Heart right ventricle (tissue), 16 donors: Measurements from ENCODE around the gene LSAMP. TPM values are rescaled to one million over a fixed set of nuclear protein-coding genes. Genes with fewer than 3 reads are reported as not detected.
"Not testable (repeated sequence)": the region's sequence is repeated elsewhere in the genome, so short reads cannot be mapped to it uniquely, and the experiment has no call there.

Experiments
- ATAC-seq, 8 donors: fragments of 200-7000 bp; cut with Tn5 transposase; one replicate each; pipeline ENCODE4 v1.9.1; 2020; ENCODE audit warnings: mild to moderate bottlenecking in 8 of 8, moderate library complexity in 8 of 8, moderate number of reproducible peaks in 1 of 8
- DNase-seq, 2 donors: peaks; one replicate each; pipeline ENCODE4 v3.0.0-alpha.2; 2020
- H3K27ac ChIP-seq, 10 donors: fragments of 200-600 bp; sonication (generic) in 2 of 10; one replicate each; pipeline versions ENCODE4 v1.5.0 to v1.8.0; 2020 to 2022; ENCODE audit warnings: mild to moderate bottlenecking in 3 of 10
- H3K27me3 ChIP-seq, 7 donors: fragments of 200-600 bp; one replicate each; pipeline ENCODE4 v1.8.0; 2021 to 2022; ENCODE audit warnings: mild to moderate bottlenecking in 2 of 7
- H3K36me3 ChIP-seq, 9 donors: fragments of 200-600 bp; sonication (generic) in 1 of 9; one replicate each; pipeline versions ENCODE4 v1.5.0 to v1.8.0; 2020 to 2022; ENCODE audit warnings: mild to moderate bottlenecking in 2 of 9
- H3K4me1 ChIP-seq, 9 donors: fragments of 200-600 bp; sonication (generic) in 1 of 9; one replicate each; pipeline versions ENCODE4 v1.5.0 to v1.8.0; 2020 to 2022; ENCODE audit warnings: mild to moderate bottlenecking in 4 of 9
- H3K4me3 ChIP-seq, 10 donors: fragments of 200-600 bp; sonication (generic) in 2 of 10; one replicate each; pipeline versions ENCODE4 v1.5.0 to v1.8.0; 2020 to 2022; ENCODE audit warnings: mild to moderate bottlenecking in 7 of 10, moderate library complexity in 2 of 10
- H3K9me3 ChIP-seq, 11 donors: fragments of 200-600 bp in 10 of 11; sonication (generic) in 2 of 11; one replicate each; pipeline versions ENCODE4 v1.5.0 to v1.8.0; 2013 to 2022; ENCODE audit warnings: mild to moderate bottlenecking in 2 of 11, control low read depth in 1 of 11, moderate library complexity in 1 of 11
- CTCF ChIP-seq, 9 donors: fragments of 200-600 bp; sonication (generic) in 2 of 9; IDR thresholded peaks; one replicate each; pipeline versions ENCODE4 v1.5.0 to v1.8.0; 2021 to 2022; ENCODE audit warnings: antibody characterized with exemption in 9 of 9, mild to moderate bottlenecking in 5 of 9, moderate library complexity in 1 of 9
- WGBS, 2 donors: extraction: QIAGEN DNeasy Blood & Tissue Kit; methylation state at CpG; one replicate each; pipeline ENCODE4 v1.1.7; 2013; ENCODE audit warnings: inconsistent platforms in 1 of 2; 5-methylcytosine and 5-hydroxymethylcytosine counted together
- intact Hi-C, 10 donors: fragments of 100-400 bp; cut with DNase I; formaldehyde crosslinking; loops; one replicate each; pipeline versions ENCODE4 v1.11.1 to v1.14.2; 2022
- polyA plus RNA-seq, 2 donors: library from polyadenylated mRNA; stranded (reverse); fragments of 200-250 nt; gene quantifications; one replicate each; pipeline ENCODE4 v1.2.3, GENCODE V29; 2013
- total RNA-seq, 10 donors: library from RNA; stranded (reverse); fragmentation: NEBNext Ultra II Directional in 3 of 10; extraction: Animal tissue kit (Norgen Biotek cat#: 25700) in 3 of 10; gene quantifications; one replicate each; pipeline versions ENCODE4 v1.2.1 to v1.2.4, GENCODE V29; 2021 to 2023
- donor health status: Arrhythmogenic right ventricular cardiomyopathy.
- donor health status: ischemic (EF 13 %, LVEDD 7.1; RV severe dilation, severe dysfunction).
- donor health status: healthy with polysubstance abuse.
- donor health status: DM: no; HTN: yes; CAD: no.
- donor health status: DM: no; HTN: no; CAD: no.
- donor health status: ischemic (EF 25% LVEDD 6.9; RV normal size, moderate dysfunction).
- donor health status: ischemic (EF 25% LVEDD 5.7; RV mildly dilated, moderate dysfunction).
- donor health status: healthy.
- donor health status: DM: yes; HTN: yes; CAD: no.
- donor health status: Ischemic cardiomyopathy.
- donor health status: ischemic (EF 35%, LVEDD 5.7; RV mildly dilated, moderate dysfunction).
- donor health status: nonischemic (EF 11% LVEDD 7.7; RV severe dilation, severe dysfunction).
- donor health status: DM: yes; HTN: yes; CAD: no.
- donor health status: PGD.
- donor health status: ischemic (EF 29% LVEDD 5.4; RV normal size, mild dysfunction).
- donor health status: nonischemic (EF 23%, LVEDD 6.1; RV moderate dilation, normal function).

LSAMP gene
- total and polyA plus RNA-seq, 12 donors, result 0.51 to 9.0 (median 5.4) TPM

- Histone ChIP-seq H3K4me3 (no peak overlapping the region), H3K4me1 (no peaks in the 10 kb centered on the region), H3K27me3 (no peaks in the 10 kb centered on the region), H3K9me3 (no peaks in the 10 kb centered on the region), H3K27ac (no peak overlapping the region), H3K36me3 (no peaks in the 10 kb centered on the region)
- DNase-seq, result no peak
- WGBS, 2 donors, result 62 to 64% methylated on average over 6 of the region's 6 CpGs
- intact Hi-C loops, result no loop called here
- ATAC-seq, result no peak
- TF ChIP-seq CTCF (IDR thresholded peaks at IDR 0.05), result no peak
Observed at GRCh38 chr3:115792206-115792955, 652.9 kb downstream of the LSAMP start.

- DNase-seq, result not testable (repeated sequence)
Observed at GRCh38 chr3:115791271-115792153, 653.8 kb downstream of the LSAMP start.

GRCh38 chr3:115790759-115791158 is 654.5 kb downstream of the LSAMP start:
- Histone ChIP-seq H3K4me1 (no peaks in the 10 kb centered on the region), H3K9me3 (no peaks in the 10 kb centered on the region), H3K4me3 (no peak overlapping the region), H3K36me3 (no peaks in the 10 kb centered on the region), H3K27me3 (no peaks in the 10 kb centered on the region), H3K27ac (no peak overlapping the region)
- WGBS, 2 donors, result 76 to 89% methylated on average over 3 of the region's 3 CpGs
- ATAC-seq (peak in 2 of 8 donors; percentile 37 to 72), DNase-seq (no peak)
- TF ChIP-seq CTCF (IDR thresholded peaks at IDR 0.05), result no peak
- intact Hi-C loops, result no loop called here

More at GRCh38 chr3:115791271-115792153, 653.8 kb downstream of the LSAMP start:
- H3K4me1 ChIP-seq, H3K27ac ChIP-seq, intact Hi-C loops, H3K27me3 ChIP-seq, H3K9me3 ChIP-seq, H3K4me3 ChIP-seq, ATAC-seq, H3K36me3 ChIP-seq: not testable (repeated sequence)
- WGBS, 2 donors, result 90 to 94% methylated on average over 52 to 55 of the region's 55 CpGs

- DNase-seq (no peak), ATAC-seq (no peak)
- H3K4me3 ChIP-seq, result no peak overlapping the region
- no peaks in the 10 kb centered on the region for H3K27me3 ChIP-seq
- no peaks in the 10 kb centered on the region for H3K9me3 ChIP-seq
- peaks cover 0 to 12% (median 8%) of the 10 kb centered on the region in 9 donors for H3K4me1 ChIP-seq
- no peaks in the 10 kb centered on the region for H3K36me3 ChIP-seq
- intact Hi-C loops, result loop anchor here in 7 of 10 donors (10.0 kb wide), 3 partner anchors 95 to 965 kb away; no protein-coding TSS in a partner anchor
- TF ChIP-seq CTCF (IDR thresholded peaks at IDR 0.05), result no peak
- no peak overlapping the region for H3K27ac ChIP-seq
- 89 to 93% methylated on average over 4 of the region's 4 CpGs for WGBS, 2 donors
Observed at GRCh38 chr3:115789481-115789880, 655.8 kb downstream of the LSAMP start.
